HCT116 (cell line): Measurements from ENCODE around the gene SOD3. TPM values are rescaled to one million over a fixed set of nuclear protein-coding genes. Genes with fewer than 3 reads are reported as not detected.

ENCODE experiments used
- ATAC-seq: fragments of 200-7000 bp; cut with Tn5 transposase; 2 replicates; pipeline ENCODE4 v1.9.1; 2020; ENCODE audit warnings: mild to moderate bottlenecking, moderate library complexity
- BruUV-seq: library from RNA; stranded (reverse); fragments of 400-500 nt; replicated peaks from 2 replicates; lab custom pipeline; 2021; lab: Mats Ljungman, UMichigan
- CTCF ChIA-PET: fragments of 300-600 bp; sonication (Branson Sonifier 250); formaldehyde crosslinking; loops from one replicate; lab custom pipeline; 2021; ENCODE audit warnings: antibody characterized with exemption; lab: Charles Lee
- POLR2A ChIA-PET: fragments of 300-600, 350-600 bp; sonication (Branson Sonifier 250); formaldehyde crosslinking; loops from one replicate; lab custom pipeline; 2021; ENCODE audit warnings: antibody characterized with exemption; lab: Charles Lee
- RAD21 ChIA-PET, 2 experiments: fragments of 300-600 bp; sonication (Branson Sonifier 250); formaldehyde crosslinking; loops; one replicate each; lab custom pipeline; 2023; ENCODE audit warnings: low total read pairs in 2 of 2; ENCODE audit not compliant: uncharacterized antibody in 2 of 2, unreplicated experiment in 2 of 2, low non-redundant PET in 1 of 2; lab: Charles Lee
- DNase-seq: peaks from one replicate; pipeline ENCODE4 v3.0.0-alpha.2; 2010; ENCODE audit warnings: low read depth, low spot score
- H2AFZ ChIP-seq: fragments of 200-600 bp; shearing (Covaris generic), sonication (generic); 2 replicates; pipeline ENCODE4 v1.6.1; 2017; ENCODE audit warnings: low read depth, mixed run types, mixed read lengths, antibody characterized with exemption, low read length; ENCODE audit not compliant: poor library complexity, severe bottlenecking
- H3K27ac ChIP-seq: 2 replicates; pipeline ENCODE4 v1.5.1; 2012; ENCODE audit warnings: low read depth, low read length
- H3K27me3 ChIP-seq: fragments of 200-600 bp; sonication (generic); 2 replicates; pipeline ENCODE4 v1.6.1; 2016; ENCODE audit warnings: mixed run types, low read length, mixed read lengths; ENCODE audit not compliant: insufficient read depth
- H3K36me3 ChIP-seq, 2 experiments: fragments of 200-500 bp in 1 of 2; fragments of 200-600 bp in 1 of 2; sonication (Bioruptor generic) in 1 of 2; sonication (generic) in 1 of 2; 2 replicates each; pipeline versions ENCODE4 v1.5.1 to v1.6.1; 2014 to 2016; ENCODE audit warnings: low read length in 2 of 2, inconsistent platforms in 1 of 2, mixed read lengths in 1 of 2, mixed run types in 1 of 2; ENCODE audit not compliant: insufficient read depth in 2 of 2, control insufficient read depth in 1 of 2
- H3K4me1 ChIP-seq, 2 experiments: fragments of 200-600 bp in 1 of 2; sonication (generic) in 1 of 2; 2 replicates each; pipeline versions ENCODE4 v1.5.1 to v1.6.1; 2012 to 2017; ENCODE audit warnings: low read length in 2 of 2, inconsistent platforms in 1 of 2, mild to moderate bottlenecking in 1 of 2, mixed read lengths in 1 of 2, mixed run types in 1 of 2, moderate library complexity in 1 of 2; ENCODE audit not compliant: insufficient read depth in 2 of 2, control insufficient read depth in 1 of 2
- H3K4me2 ChIP-seq: fragments of 200-600 bp; sonication (generic); 2 replicates; pipeline ENCODE4 v1.6.1; 2017; ENCODE audit warnings: mixed run types, low read length, mixed read lengths
- H3K4me3 ChIP-seq, 2 experiments: fragments of 200-600 bp in 1 of 2; sonication (generic) in 1 of 2; replicated peaks in 1 of 2; 2 replicates each; pipeline ENCODE4 v1.5.1; 2011 to 2016; ENCODE audit warnings: low read length in 2 of 2, control low read depth in 1 of 2, low read depth in 1 of 2, mild to moderate bottlenecking in 1 of 2, mixed read lengths in 1 of 2, mixed run types in 1 of 2
- H3K79me2 ChIP-seq: fragments of 200-600 bp; sonication (generic); 2 replicates; pipeline ENCODE4 v1.6.1; 2017; ENCODE audit warnings: mild to moderate bottlenecking, mixed run types, low read length, moderate library complexity, mixed read lengths; ENCODE audit not compliant: insufficient read depth
- H3K9ac ChIP-seq: fragments of 200-600 bp; sonication (generic); 2 replicates; pipeline ENCODE4 v1.6.1; 2016; ENCODE audit warnings: low read length, mixed read lengths
- H3K9me2 ChIP-seq: fragments of 200-600 bp; sonication (generic), shearing (Covaris generic); 2 replicates; pipeline ENCODE4 v1.6.1; 2017; ENCODE audit warnings: mixed run types, mild to moderate bottlenecking, moderate library complexity; ENCODE audit not compliant: insufficient read depth
- H3K9me3 ChIP-seq, 2 experiments: fragments of 200-500 bp in 1 of 2; fragments of 200-600 bp in 1 of 2; sonication (Bioruptor generic) in 1 of 2; sonication (generic) in 1 of 2; 2 replicates each; pipeline ENCODE4 v1.6.1; 2014 to 2017; ENCODE audit warnings: low read length in 2 of 2, mixed read lengths in 2 of 2, inconsistent platforms in 1 of 2, low read depth in 1 of 2, mild to moderate bottlenecking in 1 of 2, mixed run types in 1 of 2, moderate library complexity in 1 of 2; ENCODE audit not compliant: control insufficient read depth in 1 of 2, insufficient read depth in 1 of 2
- H4K20me1 ChIP-seq: fragments of 200-600 bp; sonication (generic), shearing (Covaris generic); 2 replicates; pipeline ENCODE4 v1.6.1; 2017; ENCODE audit warnings: mixed run types, mild to moderate bottlenecking, moderate library complexity; ENCODE audit not compliant: insufficient read depth
- ATF3 ChIP-seq: IDR thresholded peaks from 2 replicates; pipeline ENCODE4 v1.6.1; 2012
- CTCF ChIP-seq, 3 experiments: fragments of 200-600 bp in 1 of 3; sonication (generic) in 1 of 3; IDR thresholded peaks in 2 of 3; conservative IDR thresholded peaks in 1 of 3; 2 replicates each; pipeline ENCODE4 v1.5.1; 2012 to 2017; ENCODE audit warnings: low read depth in 2 of 3, low read length in 2 of 3, antibody characterized with exemption in 1 of 3, borderline replicate concordance in 1 of 3, control low read depth in 1 of 3, mild to moderate bottlenecking in 1 of 3, mixed read lengths in 1 of 3, mixed run types in 1 of 3, moderate library complexity in 1 of 3; ENCODE audit not compliant: insufficient read depth in 1 of 3
- EGR1 ChIP-seq: IDR thresholded peaks from 2 replicates; pipeline ENCODE4 v1.6.1; 2012; ENCODE audit warnings: low read depth
- ELF1 ChIP-seq: IDR thresholded peaks from 2 replicates; pipeline ENCODE4 v1.6.1; 2012; ENCODE audit warnings: low read depth, borderline replicate concordance
- JUND ChIP-seq: IDR thresholded peaks from 2 replicates; pipeline ENCODE4 v1.6.1; 2012
- POLR2A ChIP-seq: IDR thresholded peaks from 2 replicates; pipeline ENCODE4 v1.7.0; 2011; ENCODE audit warnings: borderline replicate concordance; ENCODE audit not compliant: insufficient read depth, insufficient read length; ENCODE audit errors: extremely low read depth
- SIN3A ChIP-seq: IDR thresholded peaks from 2 replicates; pipeline ENCODE4 v1.6.1; 2012; ENCODE audit warnings: low read depth
- SP1 ChIP-seq: IDR thresholded peaks from 2 replicates; pipeline ENCODE4 v1.6.1; 2012; ENCODE audit warnings: low read depth
- ZBTB33 ChIP-seq: IDR thresholded peaks from 2 replicates; pipeline ENCODE4 v1.6.1; 2011; ENCODE audit warnings: mild to moderate bottlenecking, low read length, moderate library complexity; ENCODE audit not compliant: insufficient replicate concordance; ENCODE audit errors: extremely low read depth
- intact Hi-C: fragments of 100-400 bp; cut with micrococcal nuclease; formaldehyde crosslinking; loops from 2 replicates; pipeline ENCODE4 v1.10.0; 2022
- total RNA-seq: library from RNA; stranded (reverse); gene quantifications from one replicate; pipeline ENCODE4 v1.2.1, GENCODE V29; 2021; ENCODE audit not compliant: unreplicated experiment

The SOD3 gene
- total RNA-seq, 1 experiment from 2014 or later = 0.25 TPM

- no peaks in the 10 kb centered on the region for H4K20me1 ChIP-seq
- intact Hi-C loops = no loop called here
- ATAC-seq (no peak), DNase-seq (no peak)
- ChIA-PET CTCF (no interaction called here), POLR2A (no interaction called here), RAD21 (no interaction called here)
- H3K4me3 ChIP-seq = no peak overlapping the region
- no peak for TF ChIP-seq POLR2A
- no peak for TF ChIP-seq CTCF (IDR thresholded peaks at IDR 0.05 in 2 of 3, conservative IDR thresholded peaks at IDR 0.05 in 1 of 3; ENCODE audit: borderline replicate concordance in 1 of 3, insufficient read depth in 1 of 3, low read depth in 2 of 3, low read length in 2 of 3)
- TF ChIP-seq ATF3 = no peak
- TF ChIP-seq ELF1 = no peak
- no peak overlapping the region for H3K9ac ChIP-seq
- no peaks in the 10 kb centered on the region for H3K27me3 ChIP-seq
- peaks cover 0 to 5% of the 10 kb centered on the region in 2 experiments; a peak in 2 of 4 replicates for H3K4me1 ChIP-seq
- H3K4me2 ChIP-seq = no peak overlapping the region
- H3K9me3 ChIP-seq = no peaks in the 10 kb centered on the region
- H3K9me2 ChIP-seq = no peaks in the 10 kb centered on the region
- H2AFZ ChIP-seq = no peak overlapping the region
- no TSS peak for BruUV-seq
- no peak overlapping the region for H3K27ac ChIP-seq
- no peaks in the 10 kb centered on the region for H3K36me3 ChIP-seq
- H3K79me2 ChIP-seq = no peaks in the 10 kb centered on the region
Measured at GRCh38 chr4:24845902-24846301, 50.5 kb downstream of the SOD3 start.

GRCh38 chr4:24846716-24847115, 51.3 kb downstream of the SOD3 start:
- no peak overlapping the region for H3K27ac ChIP-seq
- TF ChIP-seq SP1 (no peak), ATF3 (no peak), EGR1 (no peak), ZBTB33 (no peak), SIN3A (no peak), JUND (no peak)
- RAD21 ChIA-PET = no interaction called here
- intact Hi-C loops = no loop called here
- no peak overlapping the region for H3K9ac ChIP-seq
- no peaks in the 10 kb centered on the region for H3K9me3 ChIP-seq
- POLR2A ChIA-PET = no interaction called here
- no peak for DNase-seq
- ATAC-seq = no peak
- no TSS peak for BruUV-seq
- H4K20me1 ChIP-seq = no peaks in the 10 kb centered on the region
- CTCF ChIA-PET = no interaction called here
- no peaks in the 10 kb centered on the region for H3K27me3 ChIP-seq
- H2AFZ ChIP-seq = no peak overlapping the region
- no peaks in the 10 kb centered on the region for H3K9me2 ChIP-seq
- peaks cover 0 to 8% of the 10 kb centered on the region in 2 experiments; a peak in 2 of 4 replicates for H3K4me1 ChIP-seq
- H3K4me3 ChIP-seq = no peak overlapping the region
- no peaks in the 10 kb centered on the region for H3K36me3 ChIP-seq
- H3K79me2 ChIP-seq = no peaks in the 10 kb centered on the region
- H3K4me2 ChIP-seq = no peak overlapping the region
